Measurements from ENCODE around the gene RNPEPL1.

Gene RNPEPL1

GRCh38 chr2:240604291-240604938 lies 36.1 kb downstream of the RNPEPL1 start:
- Mint-ChIP-seq H3K4me3 (no peak overlapping the region), H3K9me3 (no peaks in the 10 kb centered on the region), H3K36me3 (ENCODE audit: low read depth) (peaks cover 6% of the 10 kb centered on the region), H3K27me3 (ENCODE audit: low read depth, poor library complexity) (peaks cover 9% of the 10 kb centered on the region), H3K4me1 (peaks cover 8% of the 10 kb centered on the region), H3K27ac (no peak overlapping the region)
- peak; percentile 65 for DNase-seq
- peak; percentile 55 for TF ChIP-seq CTCF (IDR thresholded peaks at IDR 0.05)

GRCh38 chr2:240604939-240605716 lies 36.8 kb downstream of the RNPEPL1 start:
- peaks cover under 1% of the 10 kb centered on the region for H3K36me3 Mint-ChIP-seq (ENCODE audit: low read depth)
- H3K27ac Mint-ChIP-seq = no peak overlapping the region
- no peak for DNase-seq
- H3K4me3 Mint-ChIP-seq = no peak overlapping the region
- no peaks in the 10 kb centered on the region for H3K9me3 Mint-ChIP-seq
- H3K27me3 Mint-ChIP-seq (ENCODE audit: low read depth, poor library complexity) = peaks cover 13% of the 10 kb centered on the region
- TF ChIP-seq CTCF (IDR thresholded peaks at IDR 0.05) = no peak
- peaks cover 8% of the 10 kb centered on the region for H3K4me1 Mint-ChIP-seq

GRCh38 chr2:240605867-240606743 lies 37.8 kb downstream of the RNPEPL1 start:
- peaks cover 13% of the 10 kb centered on the region for H3K27me3 Mint-ChIP-seq (ENCODE audit: low read depth, poor library complexity)
- peaks cover 8% of the 10 kb centered on the region for H3K4me1 Mint-ChIP-seq
- peaks cover under 1% of the 10 kb centered on the region for H3K36me3 Mint-ChIP-seq (ENCODE audit: low read depth)
- H3K4me3 Mint-ChIP-seq = no peak overlapping the region
- H3K27ac Mint-ChIP-seq = no peak overlapping the region
- no peaks in the 10 kb centered on the region for H3K9me3 Mint-ChIP-seq
- TF ChIP-seq CTCF (IDR thresholded peaks at IDR 0.05) = no peak
- no peak for DNase-seq

GRCh38 chr2:240611601-240612210 lies 43.4 kb downstream of the RNPEPL1 start:
- no peak for DNase-seq
- H3K9me3 Mint-ChIP-seq = peaks cover 14% of the 10 kb centered on the region
- H3K27ac Mint-ChIP-seq = peak overlapping the region; percentile 49
- peak overlapping the region; percentile 46 for H3K4me3 Mint-ChIP-seq
- H3K4me1 Mint-ChIP-seq = no peaks in the 10 kb centered on the region
- TF ChIP-seq CTCF (IDR thresholded peaks at IDR 0.05) = no peak
- peaks cover 11% of the 10 kb centered on the region for H3K36me3 Mint-ChIP-seq (ENCODE audit: low read depth)
- H3K27me3 Mint-ChIP-seq (ENCODE audit: low read depth, poor library complexity) = peaks cover 9% of the 10 kb centered on the region

GRCh38 chr2:240613781-240614180 lies 45.5 kb downstream of the RNPEPL1 start:
- Mint-ChIP-seq H3K4me3 (no peak overlapping the region), H3K27ac (no peak overlapping the region)

More at GRCh38 chr2:240613781-240614180, 45.5 kb downstream of the RNPEPL1 start:
- no peak for TF ChIP-seq CTCF (IDR thresholded peaks at IDR 0.05)
- peaks cover 3% of the 10 kb centered on the region for H3K27me3 Mint-ChIP-seq (ENCODE audit: low read depth, poor library complexity)
- DNase-seq = no peak
- no peaks in the 10 kb centered on the region for H3K4me1 Mint-ChIP-seq
- H3K36me3 Mint-ChIP-seq (ENCODE audit: low read depth) = peaks cover 28% of the 10 kb centered on the region
- H3K9me3 Mint-ChIP-seq = peaks cover 32% of the 10 kb centered on the region

Measured in nephron progenitor cell (in vitro differentiated cells).